ENCODE data around the gene F7.

Gene F7

GRCh38 chr13:113095146-113096051, 10.2 kb upstream of the F7 start:
- no peak for DNase-seq (ENCODE audit: low read depth)
- no peak for TF ChIP-seq CTCF (IDR thresholded peaks at IDR 0.05; ENCODE audit: low read depth, low read length, missing control alignments)
- in situ Hi-C loops (cut with HindIII; ENCODE audit: low sequenced_read_pairs): no loop called here
- H3K4me3 ChIP-seq (ENCODE audit: low read depth, low read length): no peak overlapping the region

- H3K4me3 ChIP-seq (ENCODE audit: low read depth, low read length): no peak overlapping the region
- no peak for DNase-seq (ENCODE audit: low read depth)
- in situ Hi-C loops (cut with HindIII; ENCODE audit: low sequenced_read_pairs): no loop called here
- no peak for TF ChIP-seq CTCF (IDR thresholded peaks at IDR 0.05; ENCODE audit: low read depth, low read length, missing control alignments)
Measured at GRCh38 chr13:113096052-113096744, 9.4 kb upstream of the F7 start.

DNA sequence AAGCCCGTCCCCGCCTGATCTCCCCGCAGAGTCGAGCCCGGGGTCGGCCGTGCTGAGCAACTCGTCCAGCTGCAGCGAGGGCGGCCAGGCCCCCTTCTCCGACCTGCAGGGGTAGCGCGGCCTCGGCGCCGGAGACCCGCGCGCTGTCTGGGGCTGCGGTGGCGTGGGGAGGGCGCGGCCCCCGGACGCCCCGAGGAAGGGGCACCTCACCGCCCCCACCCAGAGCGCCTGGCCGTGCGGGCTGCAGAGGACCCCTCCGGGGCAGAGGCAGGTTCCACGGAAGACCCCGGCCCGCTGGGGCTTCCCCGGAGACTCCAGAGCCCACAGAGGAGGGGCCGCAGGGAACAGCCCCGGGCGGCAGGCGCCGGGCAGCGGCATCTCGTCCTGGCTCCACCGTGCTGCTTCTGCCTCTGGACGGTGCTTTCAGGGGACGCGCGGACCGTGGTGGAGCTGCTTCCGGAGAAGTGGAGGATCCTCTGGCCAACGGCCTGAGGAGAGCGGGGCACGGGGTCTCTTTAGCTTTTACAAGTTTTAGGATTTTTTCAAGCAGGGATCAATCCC, 8.8 kb upstream of the F7 start:
- no peak for DNase-seq (ENCODE audit: low read depth)
- H3K4me3 ChIP-seq (ENCODE audit: low read depth, low read length): no peak overlapping the region
- in situ Hi-C loops (cut with HindIII; ENCODE audit: low sequenced_read_pairs): no loop called here
- TF ChIP-seq CTCF (IDR thresholded peaks at IDR 0.05; ENCODE audit: low read depth, low read length, missing control alignments): no peak

DNA sequence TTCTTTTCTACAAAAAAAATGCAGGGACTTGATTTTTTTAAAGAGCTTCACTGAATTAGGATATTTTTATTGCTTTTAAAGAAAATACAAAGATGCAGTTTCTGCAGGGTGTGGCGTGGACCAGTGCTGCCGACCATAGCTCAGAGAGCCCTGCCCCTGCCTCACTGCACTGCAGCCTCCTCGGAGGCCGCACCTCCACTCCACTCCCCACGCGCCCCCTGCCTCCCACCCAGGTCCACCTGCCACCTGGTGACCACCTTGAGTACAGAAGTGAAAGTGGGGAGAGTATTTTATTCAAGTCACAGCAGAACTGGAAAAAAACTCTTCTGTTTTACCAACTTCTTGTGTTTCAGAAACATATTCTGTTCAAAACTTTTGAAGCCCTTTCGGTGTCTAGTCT, 7.9 kb upstream of the F7 start:
- in situ Hi-C loops (cut with HindIII; ENCODE audit: low sequenced_read_pairs): no loop called here

GRCh38 chr13:113098162-113098732, 7.3 kb upstream of the F7 start:
- no peak overlapping the region for H3K4me3 ChIP-seq (ENCODE audit: low read depth, low read length)
- no peak for DNase-seq (ENCODE audit: low read depth)

More for the DNA sequence above, 7.9 kb upstream of the F7 start:
- H3K4me3 ChIP-seq (ENCODE audit: low read depth, low read length): no peak overlapping the region
- no peak for DNase-seq (ENCODE audit: low read depth)
- TF ChIP-seq CTCF (IDR thresholded peaks at IDR 0.05; ENCODE audit: low read depth, low read length, missing control alignments): no peak

More at GRCh38 chr13:113098162-113098732, 7.3 kb upstream of the F7 start:
- in situ Hi-C loops (cut with HindIII; ENCODE audit: low sequenced_read_pairs): no loop called here
- peak; percentile 1 for TF ChIP-seq CTCF (IDR thresholded peaks at IDR 0.05; ENCODE audit: low read depth, low read length, missing control alignments)

Data from astrocyte of the cerebellum (primary cell).